ENCODE results near the gene ASTL.

DNA sequence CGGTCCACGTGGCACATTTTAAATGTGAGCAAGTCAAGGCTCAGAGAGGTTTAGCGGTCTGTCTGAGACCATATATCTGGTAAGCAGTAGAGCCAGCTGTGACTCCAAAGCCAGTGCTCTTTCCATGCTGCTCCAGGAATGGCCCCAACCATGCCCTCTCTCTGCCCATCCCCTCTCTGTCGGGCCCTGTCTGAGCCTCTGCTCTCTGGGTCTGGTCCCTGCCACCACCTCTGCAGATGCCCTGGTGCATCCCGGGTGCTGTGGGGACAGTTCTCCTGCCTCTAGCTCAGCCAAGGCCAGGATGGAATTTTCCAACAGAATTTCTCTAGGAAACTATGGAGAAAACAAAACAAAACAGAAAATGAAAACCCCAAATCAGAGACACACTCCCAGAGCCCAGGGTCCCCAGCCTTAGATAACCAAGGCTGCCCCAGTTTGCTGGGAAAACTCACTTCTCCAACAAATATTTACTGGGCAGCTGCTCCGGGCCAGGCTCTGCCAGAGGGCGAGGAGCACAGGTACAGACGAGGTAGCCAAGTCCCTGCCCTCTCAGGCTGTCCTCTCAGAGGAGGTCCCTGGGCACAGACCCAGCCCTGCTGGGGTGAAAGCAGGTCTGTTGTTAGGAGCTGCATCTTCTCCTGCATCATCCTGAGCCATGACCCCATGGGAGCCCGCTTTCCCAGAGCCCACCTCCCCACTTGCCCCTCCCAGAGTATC, 31.2 kb downstream of the ASTL start:
- TF ChIP-seq CTCF (IDR thresholded peaks at IDR 0.05) (no peak), POLR2A (IDR thresholded peaks at IDR 0.05) (no peak)

Measured in uterus (tissue), 2 donors.